HS-5 (cell line): Measurements from ENCODE around the gene ARHGDIA.

ENCODE experiments used
- DNase-seq: peaks from one replicate; pipeline ENCODE4 v3.0.0-alpha.2; 2012; ENCODE audit warnings: low read depth

ARHGDIA gene

DNA sequence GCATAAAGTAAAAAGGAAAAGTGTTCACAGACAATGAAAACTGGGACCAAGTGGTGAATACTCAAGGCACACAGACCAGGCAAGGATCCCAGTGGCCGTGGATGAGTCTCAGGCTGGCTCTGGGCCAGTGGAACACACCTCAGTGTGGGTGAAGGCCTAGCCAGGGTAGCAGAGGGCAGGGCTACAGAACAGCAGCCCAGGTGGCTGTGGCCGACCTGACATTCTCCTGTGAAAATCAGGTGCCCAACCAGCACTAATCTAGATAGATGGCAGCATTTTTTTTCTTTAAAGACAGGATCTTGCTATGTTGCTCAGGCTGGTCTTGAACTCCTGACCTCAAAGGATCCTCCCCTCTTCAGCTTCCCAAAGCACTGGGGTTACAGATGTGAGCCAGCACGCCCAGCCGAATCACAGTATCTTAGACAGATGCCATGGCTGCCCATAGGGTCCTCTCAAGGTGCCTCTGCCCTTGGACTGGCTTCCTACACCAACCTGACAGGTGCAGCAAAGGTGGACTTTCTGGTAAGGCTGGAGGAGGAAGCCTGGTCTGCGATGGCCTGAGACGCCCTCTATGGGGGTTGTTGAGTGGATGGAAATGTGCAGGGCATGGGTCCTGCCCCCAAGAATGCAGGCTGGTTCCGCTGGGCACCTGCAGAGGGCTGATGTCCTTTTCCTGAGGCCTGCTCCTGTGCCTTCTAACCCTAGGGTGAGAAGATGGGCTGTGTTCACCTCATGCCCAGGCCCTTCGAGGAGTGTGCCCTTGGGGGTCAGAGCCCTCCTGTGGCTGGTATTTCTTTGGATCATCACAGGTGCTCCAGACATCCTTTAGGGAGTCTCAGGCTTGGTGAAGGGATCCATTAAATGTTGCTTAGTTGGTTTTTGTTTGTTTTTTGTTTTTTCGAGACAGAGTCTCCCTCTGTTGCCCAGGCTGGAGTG lies 7.0 kb downstream of the ARHGDIA start:
- no peak for DNase-seq

DNA sequence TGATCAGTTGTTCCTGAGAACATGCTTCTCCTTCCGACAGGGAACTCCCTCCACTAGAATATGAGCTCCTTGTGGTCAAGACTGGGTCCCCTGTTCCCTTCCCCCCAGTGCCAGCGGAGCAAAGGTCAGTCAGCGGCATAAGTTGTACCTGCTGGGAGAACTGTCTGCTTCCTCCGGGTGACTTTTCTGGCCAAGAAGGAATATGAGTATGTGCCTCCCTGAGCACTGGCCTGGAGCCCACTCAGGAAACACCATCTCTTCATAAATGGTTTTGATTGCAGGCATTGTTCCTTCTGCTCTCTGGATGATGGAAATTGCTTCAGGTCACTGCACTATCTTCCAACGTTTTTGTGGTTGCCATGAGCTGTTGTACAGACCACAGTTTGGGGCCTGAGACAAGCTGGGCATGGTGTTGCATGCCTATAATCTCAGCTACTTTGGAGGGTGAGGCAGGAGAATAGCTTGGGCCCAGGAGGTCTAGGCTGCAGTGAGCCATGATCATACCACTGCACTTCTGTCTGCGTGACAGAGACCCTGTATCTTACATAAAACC lies 7.9 kb downstream of the ARHGDIA start:
- no peak for DNase-seq

DNA sequence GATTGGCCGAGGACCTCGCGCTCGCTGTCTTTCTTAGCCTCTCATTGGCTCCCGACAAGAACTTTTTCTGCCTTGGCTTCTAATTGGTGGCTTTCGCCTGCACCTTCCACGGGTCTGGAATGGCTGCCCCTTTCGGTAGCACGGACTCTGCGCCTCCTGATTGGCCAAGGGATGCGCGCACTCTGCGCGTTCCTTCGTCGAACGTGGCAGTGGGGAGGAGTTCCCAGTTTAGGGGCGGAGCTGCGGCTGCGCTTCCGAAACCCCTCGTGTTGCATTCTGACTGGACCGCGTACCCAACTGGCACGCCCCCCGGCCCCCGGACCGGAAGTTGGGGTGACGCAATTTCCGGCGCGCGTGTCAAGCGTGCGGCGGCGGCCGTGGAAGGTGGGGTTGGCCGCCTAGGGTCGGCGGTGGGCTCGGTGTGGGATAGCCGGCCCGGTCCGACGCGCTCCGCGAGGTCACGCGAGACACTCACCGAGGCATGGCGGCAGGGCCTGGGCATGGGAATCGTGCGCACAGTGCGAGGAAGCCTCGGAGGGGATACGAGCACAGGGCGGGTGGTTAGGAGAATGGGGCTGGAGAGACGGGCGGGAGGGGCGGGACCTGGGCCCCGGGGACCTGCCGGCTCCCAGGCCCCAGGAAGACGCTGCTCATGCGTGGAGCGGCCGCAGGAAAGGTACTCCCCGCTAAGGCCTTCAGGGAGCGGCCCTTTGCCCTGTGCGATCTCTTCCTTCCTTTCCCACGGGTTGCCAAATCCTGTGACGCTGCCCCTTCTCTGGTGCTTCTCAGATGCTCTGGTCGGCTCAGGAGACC lies 10.2 kb downstream of the ARHGDIA start:
- DNase-seq = peak; percentile 100

DNA sequence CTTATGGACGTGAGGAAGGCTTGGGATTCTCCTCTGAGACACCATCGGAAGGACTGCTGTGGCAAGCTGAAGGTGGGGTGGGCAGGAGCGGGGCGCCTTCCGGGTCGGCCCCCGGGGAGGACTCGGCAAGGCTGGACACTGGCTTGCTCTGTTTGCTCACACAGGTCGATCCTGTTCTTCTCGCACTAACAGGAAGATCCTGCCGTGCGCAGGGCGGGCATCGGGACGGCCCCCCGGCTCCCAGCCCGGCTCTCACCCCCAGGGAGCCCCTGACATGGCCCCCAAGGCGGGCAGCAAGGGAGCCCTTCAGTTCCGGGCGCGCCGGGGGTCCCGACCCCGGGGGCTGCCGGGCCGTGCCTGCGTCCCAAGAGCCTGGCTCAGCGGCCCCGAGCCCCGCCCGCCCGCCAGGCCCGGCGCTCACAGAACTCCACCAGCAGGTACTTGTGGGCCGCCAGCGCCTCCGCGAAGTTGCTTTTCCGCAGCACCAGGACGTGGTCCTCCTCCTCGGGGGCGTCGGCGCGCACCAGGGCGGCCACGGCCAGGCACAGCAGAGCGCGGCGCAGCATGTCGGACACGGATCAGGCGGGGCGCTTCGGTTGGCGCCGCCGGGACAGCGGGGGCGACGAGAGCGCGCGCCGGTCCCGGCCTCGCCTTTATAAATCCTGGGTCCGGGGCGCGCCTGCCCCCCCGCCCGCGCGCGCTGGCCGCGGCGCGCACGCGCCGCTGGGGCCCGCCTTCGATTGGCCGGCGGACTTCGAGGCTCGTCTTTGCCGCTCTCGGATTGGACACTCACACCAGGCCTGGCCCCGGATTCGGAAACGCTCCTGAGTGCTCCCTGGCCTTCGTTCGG lies 11.0 kb downstream of the ARHGDIA start, which contains the start of gene P4HB:
Gene P4HB (minus strand): TSS at position 630 of the 850 bp plus-strand sequence. CDS start 64 bp downstream, at position 566.
- DNase-seq = no peak

DNA sequence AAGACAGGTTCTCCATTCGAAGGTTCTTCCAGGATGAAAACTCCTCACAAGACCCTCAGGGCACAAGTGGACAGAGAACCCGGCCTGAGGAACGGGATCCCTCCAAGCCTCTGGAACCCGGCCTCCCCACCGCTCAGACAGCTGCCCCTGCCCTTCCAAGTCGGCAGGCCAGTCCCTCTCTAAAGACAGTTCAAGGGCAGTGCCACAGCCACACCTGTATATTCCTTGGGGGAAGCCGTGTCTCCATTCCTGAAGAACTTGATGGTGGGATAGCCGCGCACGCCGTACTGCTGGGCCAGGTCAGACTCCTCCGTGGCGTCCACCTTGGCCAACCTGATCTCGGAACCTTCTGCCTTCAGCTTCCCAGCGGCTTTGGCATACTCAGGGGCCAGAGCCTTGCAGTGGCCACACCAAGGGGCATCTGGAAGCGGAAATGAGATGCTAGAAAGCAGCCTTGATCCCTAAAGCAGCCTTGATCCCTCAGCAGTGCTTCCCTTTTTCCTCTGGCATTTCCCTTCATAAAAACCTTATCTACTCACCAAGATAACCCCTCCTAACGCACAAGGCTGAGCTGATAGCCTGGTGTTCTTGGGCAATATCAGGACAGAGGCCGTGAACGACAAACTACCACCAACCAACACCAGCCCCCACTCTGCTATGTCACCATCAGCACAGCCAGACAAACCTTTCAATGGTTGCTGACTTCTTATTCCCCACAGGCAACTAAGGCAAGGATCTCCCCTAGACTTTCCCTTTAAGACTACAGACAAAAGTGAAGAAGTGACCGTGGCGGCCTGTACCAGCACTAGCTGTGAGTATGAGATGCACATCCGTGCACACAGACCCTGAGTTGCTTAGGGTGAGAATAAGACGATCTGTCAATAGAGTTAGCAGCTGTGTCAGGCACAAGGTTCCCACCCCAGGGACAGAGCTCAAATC lies 11.9 kb downstream of the ARHGDIA start:
- no peak for DNase-seq

DNA sequence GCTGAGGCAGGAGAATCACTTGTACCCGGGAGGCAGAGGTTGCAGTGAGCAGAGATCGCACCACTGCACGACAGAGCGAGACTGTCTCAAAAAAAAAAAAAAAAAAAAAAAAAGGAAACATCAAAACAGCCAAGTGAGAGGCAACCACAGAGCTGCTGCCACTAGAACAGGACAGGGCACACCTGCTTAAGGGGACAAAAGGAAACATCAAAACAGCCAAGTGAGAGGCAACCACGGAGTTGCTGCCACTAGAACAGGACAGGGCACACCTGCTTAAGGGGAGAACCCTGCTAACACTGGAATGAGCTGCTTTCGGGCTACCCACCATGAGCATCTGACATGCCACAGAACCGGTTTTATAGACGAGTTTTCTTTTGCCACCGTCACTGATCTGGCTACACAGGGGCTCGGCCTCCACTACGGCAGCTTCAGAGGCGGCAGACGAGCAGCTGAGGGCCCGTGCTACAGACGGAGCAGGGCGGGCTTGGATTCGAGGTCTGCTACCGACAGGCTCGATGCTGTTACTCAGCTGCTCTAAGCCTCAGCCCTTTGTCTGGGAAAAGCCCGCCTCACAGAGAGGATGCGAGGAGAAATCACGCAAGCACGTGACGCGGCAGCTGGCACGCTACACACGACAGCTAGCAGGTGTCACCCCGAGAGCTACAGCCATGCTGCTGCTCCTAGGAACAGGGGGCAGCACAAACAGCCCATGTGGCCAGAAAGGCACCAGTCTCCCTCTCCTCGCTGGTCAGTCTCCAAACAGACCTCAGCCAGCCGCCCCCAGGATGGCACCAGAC lies 12.8 kb downstream of the ARHGDIA start:
- no peak for DNase-seq

DNA sequence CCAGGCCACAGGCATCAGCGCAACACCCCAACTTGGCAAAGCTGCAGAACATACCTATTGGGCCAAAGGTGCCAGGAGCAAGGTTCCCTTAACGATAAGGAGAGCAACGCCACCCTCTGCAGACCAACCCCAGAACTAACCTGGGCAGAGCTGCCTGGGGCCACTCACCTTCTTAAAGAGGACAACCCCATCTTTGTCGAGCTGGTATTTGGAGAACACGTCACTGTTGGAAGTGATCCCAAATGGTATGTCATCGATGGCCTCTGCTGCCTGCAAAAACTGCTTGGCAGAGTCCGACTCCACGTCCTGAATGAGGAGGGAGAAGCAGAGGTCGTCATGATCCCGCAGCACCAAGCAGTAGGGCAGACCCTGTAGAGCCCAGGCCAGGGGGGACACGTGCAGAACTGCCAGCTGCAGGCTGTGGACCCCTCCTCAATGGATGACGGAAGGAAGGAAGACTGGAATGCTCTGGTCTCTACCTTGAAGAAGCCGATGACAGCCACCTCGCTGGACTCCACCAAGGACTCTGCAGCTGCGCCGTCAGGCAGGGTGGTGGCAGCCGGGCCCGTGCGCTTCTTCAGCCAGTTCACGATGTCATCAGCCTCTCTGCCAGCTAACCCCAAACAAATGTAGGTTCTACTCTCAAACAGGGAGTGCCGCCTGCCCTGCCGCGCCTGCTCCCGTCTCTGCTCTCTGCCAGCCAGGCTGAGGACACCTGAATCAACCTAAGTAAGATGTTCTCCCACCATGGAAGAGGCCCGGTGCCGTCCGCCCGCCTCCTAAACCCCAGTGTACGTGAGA lies 16.0 kb downstream of the ARHGDIA start:
- DNase-seq = no peak

DNA sequence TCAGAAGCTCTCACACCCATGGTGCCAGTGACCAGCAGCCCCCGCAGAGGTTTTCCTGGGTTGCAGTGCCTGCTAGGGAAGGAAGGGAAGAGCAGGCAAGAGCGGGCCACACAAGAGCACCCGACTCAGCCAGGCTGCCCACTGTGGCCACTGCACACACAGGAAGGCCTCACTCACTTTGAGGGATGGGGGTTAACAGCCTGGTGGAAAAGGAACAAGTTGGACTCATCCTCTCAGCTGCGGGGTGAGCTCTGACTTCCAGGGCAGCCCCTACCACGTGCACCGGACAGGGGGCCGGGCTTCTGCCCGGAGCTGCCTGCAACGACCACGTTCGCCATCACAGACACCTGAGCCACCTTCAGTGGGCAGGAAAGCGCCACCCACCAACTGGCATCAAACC lies 18.9 kb downstream of the ARHGDIA start:
- no peak for DNase-seq

DNA sequence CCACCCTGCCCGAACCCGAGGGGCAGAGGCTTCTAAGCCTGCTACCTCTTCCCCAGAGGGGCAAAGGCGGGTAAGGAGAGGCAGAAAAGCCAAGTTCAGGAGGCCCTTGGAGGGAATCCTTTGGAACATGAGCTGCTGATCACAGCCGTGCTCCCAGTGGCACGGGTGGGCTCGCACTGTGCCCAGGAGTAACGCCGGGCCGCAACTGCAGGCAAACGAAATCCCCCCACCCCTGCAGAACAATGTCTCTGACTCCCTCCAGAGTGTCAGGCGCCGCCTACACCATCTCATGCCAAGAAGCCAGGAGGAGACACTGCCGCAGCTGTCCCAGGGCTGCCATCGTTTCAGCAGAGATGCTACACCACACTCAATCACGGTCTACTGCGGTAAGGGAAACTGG lies 19.7 kb downstream of the ARHGDIA start:
- DNase-seq = no peak

DNA sequence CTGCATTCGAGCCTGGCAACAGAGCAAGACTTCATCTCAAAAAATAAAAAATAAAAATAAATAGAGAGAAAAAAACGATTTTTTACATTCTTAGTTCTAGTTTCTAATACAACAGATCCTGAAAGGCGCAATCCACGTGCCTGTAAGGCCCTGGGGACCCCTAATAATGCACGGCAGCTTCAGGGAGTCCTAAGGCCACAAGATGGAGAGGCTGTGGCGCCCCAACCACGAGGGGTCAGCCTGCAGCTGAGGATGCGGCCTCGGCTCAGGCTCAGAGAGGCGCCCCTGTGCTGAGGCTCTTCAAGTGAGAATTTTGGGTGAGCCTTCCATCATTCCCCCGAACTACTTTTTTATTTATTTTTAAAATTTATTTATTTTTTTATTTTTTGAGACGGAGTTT lies 21.7 kb downstream of the ARHGDIA start:
- no peak for DNase-seq

DNA sequence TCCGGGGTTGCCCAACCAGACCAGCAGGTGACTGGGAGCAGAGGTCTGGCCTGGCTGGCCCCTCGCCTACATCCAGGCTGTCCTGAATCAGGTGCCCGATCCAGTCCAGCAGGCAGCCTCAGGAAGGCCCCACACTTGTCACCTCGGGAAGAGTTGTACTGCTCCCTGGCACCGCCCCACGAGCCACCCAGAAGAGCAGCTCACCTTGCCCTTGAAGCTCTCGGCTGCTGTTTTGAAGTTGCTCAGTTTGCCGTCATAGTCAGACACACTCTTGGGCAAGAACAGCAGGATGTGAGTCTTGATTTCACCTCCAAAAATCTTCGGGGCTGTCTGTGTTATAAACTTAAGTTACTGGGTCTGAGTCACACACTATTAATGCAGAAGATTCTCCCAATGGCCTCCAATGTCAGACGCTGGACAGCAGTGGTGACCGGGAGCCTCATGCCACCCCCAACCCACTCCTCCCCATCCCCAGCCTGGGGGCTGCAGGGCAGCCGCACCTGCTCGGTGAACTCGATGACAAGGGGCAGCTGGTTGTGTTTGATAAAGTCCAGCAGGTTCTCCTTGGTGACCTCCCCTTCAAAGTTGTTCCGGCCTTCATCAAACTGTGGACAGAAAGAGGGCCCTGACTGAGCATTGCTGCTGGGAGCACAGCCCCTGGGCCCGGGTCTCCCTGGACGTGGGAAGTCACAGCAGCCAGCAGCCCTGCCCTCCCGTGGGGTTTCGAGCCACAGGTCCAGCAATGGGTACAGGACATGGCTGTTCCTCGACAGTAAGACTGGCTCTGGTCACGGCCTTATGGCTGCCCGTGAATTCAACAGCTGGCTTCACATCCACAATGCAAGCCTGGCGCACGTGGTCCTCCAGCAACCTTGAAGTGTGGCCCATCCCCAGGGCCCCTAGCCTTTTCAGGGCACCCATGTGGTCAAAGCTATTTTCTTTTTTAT lies 24.1 kb downstream of the ARHGDIA start:
- DNase-seq = no peak

DNA sequence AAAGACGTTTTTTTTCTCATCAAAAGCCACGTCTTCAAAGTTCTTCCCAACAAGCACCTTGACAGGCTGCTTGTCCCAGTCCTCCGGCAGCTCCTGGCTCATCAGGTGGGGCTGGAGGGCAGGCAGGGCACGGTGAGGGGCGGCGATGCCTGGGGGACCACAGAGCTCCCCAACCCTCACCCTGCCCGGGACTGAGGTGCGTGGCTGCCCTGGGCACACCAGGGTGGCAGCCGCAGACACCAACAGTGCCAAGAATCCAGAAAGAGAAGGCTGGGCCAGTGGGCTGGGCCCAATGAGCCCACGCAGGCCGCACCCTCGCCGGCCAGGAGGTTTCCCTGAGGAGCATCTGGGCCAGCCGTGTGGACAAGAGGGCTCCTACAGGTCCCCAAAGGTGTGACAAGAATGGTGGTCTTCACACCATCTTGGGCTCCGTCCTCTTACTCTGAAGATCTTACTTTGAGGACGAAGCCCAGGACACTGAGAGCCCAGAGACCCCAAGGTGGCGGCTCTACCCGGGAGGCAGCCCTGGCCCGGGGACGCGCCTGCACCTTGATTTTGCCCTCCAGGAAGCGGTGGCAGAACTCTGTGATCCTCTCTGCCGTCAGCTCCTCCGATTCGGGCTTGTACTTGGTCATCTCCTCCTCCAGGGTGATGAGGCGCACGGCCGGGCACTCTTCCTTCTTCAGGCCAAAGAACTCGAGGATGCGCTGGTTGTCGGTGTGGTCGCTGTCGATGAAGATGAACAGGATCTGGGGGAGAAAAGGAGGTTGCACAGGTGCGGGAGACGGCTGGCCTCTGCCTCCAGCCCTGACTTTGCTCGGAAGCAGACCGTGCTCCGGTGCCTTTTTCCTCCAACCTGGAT lies 25.0 kb downstream of the ARHGDIA start:
- DNase-seq = no peak

DNA sequence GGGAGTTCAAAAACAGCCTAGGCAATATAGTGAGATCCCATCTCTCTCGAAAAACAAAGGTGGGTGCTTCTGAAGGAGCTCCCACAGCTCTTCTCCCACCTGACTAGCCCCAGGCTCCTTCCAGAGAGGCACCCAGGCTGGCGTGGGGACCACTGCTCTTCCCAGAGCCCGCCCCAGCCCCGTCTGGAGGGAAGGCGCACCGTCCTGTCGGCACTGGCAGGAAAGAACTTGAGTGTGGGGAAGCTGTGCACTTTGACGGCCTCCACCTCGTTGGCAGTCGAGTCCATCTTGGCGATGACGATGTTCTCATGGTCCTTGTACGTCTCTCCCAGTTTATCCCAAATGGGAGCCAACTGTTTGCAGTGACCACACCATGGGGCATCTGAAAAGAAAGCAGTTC lies 25.8 kb downstream of the ARHGDIA start:
- DNase-seq = no peak

DNA sequence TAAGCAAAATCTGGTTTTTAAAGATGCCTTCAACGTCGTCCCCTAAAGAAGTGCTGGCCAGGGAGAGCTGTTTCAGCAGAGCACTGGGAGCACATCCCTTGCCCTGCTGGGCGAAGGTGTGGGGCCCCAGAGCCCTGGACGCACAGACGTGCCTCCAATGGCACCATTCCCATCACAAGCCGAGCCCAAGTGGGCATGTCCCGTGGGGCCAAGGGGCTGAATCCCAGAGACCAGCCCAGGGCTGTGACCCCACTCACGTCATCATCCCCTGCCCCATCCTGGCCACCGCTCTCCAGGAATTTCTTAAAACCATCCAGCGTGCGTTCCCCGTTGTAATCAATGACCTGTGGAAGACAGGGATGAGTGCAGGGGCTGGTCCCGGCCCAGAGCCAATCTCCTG lies 26.2 kb downstream of the ARHGDIA start:
- DNase-seq = no peak

DNA sequence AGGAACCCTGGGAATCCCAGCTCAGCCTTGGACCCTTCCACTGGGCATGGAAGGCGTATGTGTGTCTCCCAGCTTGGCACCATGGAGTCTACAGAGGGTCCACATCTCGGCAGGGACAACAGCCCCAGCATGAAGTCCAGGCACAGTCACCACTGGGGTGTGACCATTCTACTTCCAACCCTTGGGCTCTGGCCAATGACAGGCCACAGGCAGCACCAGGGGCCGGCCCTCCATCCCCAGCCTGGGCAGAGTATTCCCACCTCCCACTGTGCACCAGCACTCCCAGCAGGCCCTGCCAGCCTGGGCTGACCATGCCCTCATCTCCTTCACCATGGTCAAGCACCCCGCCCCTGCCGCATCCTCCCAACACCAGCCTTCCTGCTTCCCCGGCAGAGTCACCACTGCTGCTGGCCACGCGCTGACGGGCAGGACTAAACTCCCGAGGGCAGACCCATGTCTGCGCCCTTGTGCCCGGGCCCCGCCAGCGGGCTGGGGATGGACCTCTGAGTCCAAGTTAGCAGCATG lies 26.7 kb downstream of the ARHGDIA start:
- no peak for DNase-seq

DNA sequence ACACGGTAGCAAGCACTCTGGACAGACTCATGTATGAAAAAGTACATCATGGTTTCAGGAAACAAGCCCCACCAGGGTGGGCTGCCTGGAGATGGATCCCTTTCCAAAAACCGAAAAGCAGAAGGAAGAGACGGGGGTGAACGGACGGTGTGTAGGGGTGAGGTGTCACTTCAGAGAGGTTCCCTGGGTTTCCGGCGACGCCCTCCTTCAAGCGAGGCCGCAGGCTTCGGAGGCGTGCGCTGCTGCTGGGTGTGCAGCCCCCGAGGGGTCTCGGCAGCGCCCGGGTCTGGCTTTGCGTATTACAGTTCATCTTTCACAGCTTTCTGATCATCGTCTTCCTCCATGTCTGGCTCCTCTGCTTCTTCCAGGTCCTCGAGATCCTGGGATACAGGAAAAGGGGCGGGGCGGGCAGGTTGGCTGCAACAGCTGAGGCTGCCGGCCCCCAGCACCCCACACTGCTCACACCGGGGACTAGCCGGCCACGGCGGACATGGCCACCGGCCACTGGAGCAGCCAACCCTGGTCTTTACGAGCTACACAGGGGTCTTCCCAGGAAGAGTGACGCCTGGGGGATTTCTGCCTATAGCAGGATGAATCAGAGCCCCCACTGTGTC lies 27.3 kb downstream of the ARHGDIA start:
- DNase-seq = no peak
